ENCODE data around the gene ARHGAP26.

Gene ARHGAP26

GRCh38 chr5:143208781-143209510 is 438.8 kb downstream of the ARHGAP26 start:
- DNase-seq (ENCODE audit: low spot score), result no peak
- in situ Hi-C loops (cut with MboI; ENCODE audit: low pct_unique_long_range_greater_than_20kb, low sequenced_read_pairs, unreplicated experiment), result loop anchor here (25.0 kb wide), 1 partner anchor 197 kb away; no protein-coding TSS in a partner anchor
- TF ChIP-seq CTCF (IDR thresholded peaks at IDR 0.05; ENCODE audit: extremely low read depth, insufficient read depth, missing control alignments), result peak; percentile 35

- no peak for DNase-seq (ENCODE audit: low spot score)
- in situ Hi-C loops (cut with MboI; ENCODE audit: low pct_unique_long_range_greater_than_20kb, low sequenced_read_pairs, unreplicated experiment), result loop anchor here (25.0 kb wide), 1 partner anchor 198 kb away; no protein-coding TSS in a partner anchor
- no peak for TF ChIP-seq CTCF (IDR thresholded peaks at IDR 0.05; ENCODE audit: extremely low read depth, insufficient read depth, missing control alignments)
Observed at GRCh38 chr5:143209881-143210395, 439.8 kb downstream of the ARHGAP26 start.

DNA sequence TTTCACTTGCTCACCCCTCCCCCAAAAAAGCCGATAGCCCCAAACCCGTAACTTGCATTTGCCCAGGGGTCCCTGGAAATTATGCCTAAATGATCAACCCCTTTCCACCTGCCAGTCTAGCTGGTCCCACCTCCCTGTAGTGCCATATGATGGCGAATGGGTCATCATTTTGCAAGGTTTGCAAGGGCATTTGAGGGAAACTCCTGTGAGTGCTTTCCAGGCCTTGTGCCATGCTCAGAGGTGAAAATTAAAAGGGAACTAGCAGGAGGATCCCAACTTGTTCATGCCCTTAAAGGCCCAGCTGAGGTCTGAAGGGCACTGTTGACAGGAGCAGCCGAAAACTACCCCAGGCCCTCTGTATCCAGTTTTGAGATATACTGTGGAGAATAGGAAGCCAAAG is 440.4 kb downstream of the ARHGAP26 start:
- no peak for TF ChIP-seq CTCF (IDR thresholded peaks at IDR 0.05; ENCODE audit: extremely low read depth, insufficient read depth, missing control alignments)
- in situ Hi-C loops (cut with MboI; ENCODE audit: low pct_unique_long_range_greater_than_20kb, low sequenced_read_pairs, unreplicated experiment), result loop anchor here (25.0 kb wide), 1 partner anchor 198 kb away; no protein-coding TSS in a partner anchor
- no peak for DNase-seq (ENCODE audit: low spot score)

DNA sequence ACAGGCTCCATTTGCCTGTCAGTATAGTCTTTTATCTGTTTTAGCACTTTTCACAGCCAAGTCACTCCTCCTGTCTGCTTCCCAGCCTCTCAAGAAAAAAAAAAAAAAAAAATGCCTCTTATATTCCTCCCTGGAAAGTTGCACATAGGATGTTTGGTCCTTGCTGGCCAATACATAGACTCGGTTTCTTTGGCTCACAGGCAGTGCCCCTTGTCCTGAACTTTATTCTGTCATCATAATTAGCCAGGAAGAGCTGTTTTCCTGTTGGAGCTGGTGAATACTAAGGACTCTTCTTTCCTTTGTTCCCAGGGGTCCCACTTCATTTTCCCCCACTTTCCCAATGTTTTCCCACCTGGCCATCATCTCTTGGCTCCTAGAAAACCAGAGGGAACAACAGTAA is 442.1 kb downstream of the ARHGAP26 start:
- TF ChIP-seq CTCF (IDR thresholded peaks at IDR 0.05; ENCODE audit: extremely low read depth, insufficient read depth, missing control alignments), result no peak
- DNase-seq (ENCODE audit: low spot score), result no peak
- in situ Hi-C loops (cut with MboI; ENCODE audit: low pct_unique_long_range_greater_than_20kb, low sequenced_read_pairs, unreplicated experiment), result loop anchor here (25.0 kb wide), 1 partner anchor 200 kb away; no protein-coding TSS in a partner anchor

DNA sequence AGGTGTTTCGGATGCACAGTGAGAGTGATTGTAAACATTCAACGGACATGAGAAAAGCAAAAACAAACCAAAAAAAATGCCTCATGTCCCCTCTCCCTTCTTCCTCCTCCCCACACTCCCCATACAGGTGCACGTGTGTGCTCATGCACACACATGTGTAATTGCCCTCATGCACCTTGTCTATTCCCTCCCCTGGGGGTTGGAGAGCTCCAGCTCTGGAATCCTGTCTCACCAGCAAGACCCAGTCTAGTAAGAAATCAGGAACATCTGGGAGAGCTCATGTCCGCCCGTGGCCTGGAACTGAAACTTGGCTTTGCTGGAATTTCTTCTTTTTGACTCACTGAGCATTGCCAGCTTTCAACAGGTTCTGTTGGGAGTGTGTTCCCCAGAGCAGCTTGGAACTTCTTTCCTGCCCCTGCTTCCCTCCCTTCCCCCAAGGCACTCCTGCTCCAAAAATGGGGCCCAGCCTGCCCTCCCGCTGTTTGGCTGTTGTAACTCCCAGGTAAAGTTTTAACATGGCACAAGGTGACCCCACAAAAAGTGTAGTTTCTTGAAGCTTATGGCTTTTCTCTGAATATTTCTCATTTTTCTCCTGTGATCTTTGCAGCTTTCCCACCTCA is 443.2 kb downstream of the ARHGAP26 start:
- TF ChIP-seq CTCF (IDR thresholded peaks at IDR 0.05; ENCODE audit: extremely low read depth, insufficient read depth, missing control alignments), result no peak
- no peak for DNase-seq (ENCODE audit: low spot score)
- in situ Hi-C loops (cut with MboI; ENCODE audit: low pct_unique_long_range_greater_than_20kb, low sequenced_read_pairs, unreplicated experiment), result loop anchor here (25.0 kb wide), 1 partner anchor 201 kb away; no protein-coding TSS in a partner anchor

- peak; percentile 75 for DNase-seq (ENCODE audit: low spot score)
- TF ChIP-seq CTCF (IDR thresholded peaks at IDR 0.05; ENCODE audit: extremely low read depth, insufficient read depth, missing control alignments), result peak; percentile 48
- in situ Hi-C loops (cut with MboI; ENCODE audit: low pct_unique_long_range_greater_than_20kb, low sequenced_read_pairs, unreplicated experiment), result loop anchor here (25.0 kb wide), 1 partner anchor 202 kb away; no protein-coding TSS in a partner anchor
Observed at GRCh38 chr5:143213851-143214363, 443.7 kb downstream of the ARHGAP26 start.
